ENCODE data around the gene HMCN2. TPM values are rescaled to one million over a fixed set of nuclear protein-coding genes. Genes with fewer than 3 reads are reported as not detected.

The HMCN2 gene
- total RNA-seq, 1 donor from 2014 or later: not detected

GRCh38 chr9:130427326-130427725 lies 161.8 kb downstream of the HMCN2 start:
- Histone ChIP-seq H3K27me3 (ENCODE audit: control insufficient read depth, insufficient read depth, low read length) (peaks cover 8% of the 10 kb centered on the region), H3K4me3 (ENCODE audit: low read depth, low read length) (no peak overlapping the region), H3K36me3 (ENCODE audit: control insufficient read depth, insufficient read depth, low read length) (no peaks in the 10 kb centered on the region)
- DNase-seq (ENCODE audit: low read depth): no peak
- TF ChIP-seq, protein P1, sequence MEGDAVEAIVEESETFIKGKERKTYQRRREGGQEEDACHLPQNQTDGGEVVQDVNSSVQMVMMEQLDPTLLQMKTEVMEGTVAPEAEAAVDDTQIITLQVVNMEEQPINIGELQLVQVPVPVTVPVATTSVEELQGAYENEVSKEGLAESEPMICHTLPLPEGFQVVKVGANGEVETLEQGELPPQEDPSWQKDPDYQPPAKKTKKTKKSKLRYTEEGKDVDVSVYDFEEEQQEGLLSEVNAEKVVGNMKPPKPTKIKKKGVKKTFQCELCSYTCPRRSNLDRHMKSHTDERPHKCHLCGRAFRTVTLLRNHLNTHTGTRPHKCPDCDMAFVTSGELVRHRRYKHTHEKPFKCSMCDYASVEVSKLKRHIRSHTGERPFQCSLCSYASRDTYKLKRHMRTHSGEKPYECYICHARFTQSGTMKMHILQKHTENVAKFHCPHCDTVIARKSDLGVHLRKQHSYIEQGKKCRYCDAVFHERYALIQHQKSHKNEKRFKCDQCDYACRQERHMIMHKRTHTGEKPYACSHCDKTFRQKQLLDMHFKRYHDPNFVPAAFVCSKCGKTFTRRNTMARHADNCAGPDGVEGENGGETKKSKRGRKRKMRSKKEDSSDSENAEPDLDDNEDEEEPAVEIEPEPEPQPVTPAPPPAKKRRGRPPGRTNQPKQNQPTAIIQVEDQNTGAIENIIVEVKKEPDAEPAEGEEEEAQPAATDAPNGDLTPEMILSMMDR (IDR thresholded peaks at IDR 0.05; ENCODE audit: insufficient read depth, low read length, poor library complexity, severe bottlenecking): no peak

- H3K27me3 ChIP-seq (ENCODE audit: control insufficient read depth, insufficient read depth, low read length): peaks cover 16% of the 10 kb centered on the region
- no peak for DNase-seq (ENCODE audit: low read depth)
- no peaks in the 10 kb centered on the region for H3K36me3 ChIP-seq (ENCODE audit: control insufficient read depth, insufficient read depth, low read length)
- TF ChIP-seq, protein P1 (IDR thresholded peaks at IDR 0.05; ENCODE audit: insufficient read depth, low read length, poor library complexity, severe bottlenecking): no peak
- H3K4me3 ChIP-seq (ENCODE audit: low read depth, low read length): no peak overlapping the region
Measured at GRCh38 chr9:130428086-130428665, 162.6 kb downstream of the HMCN2 start.

GRCh38 chr9:130429381-130429780 lies 163.8 kb downstream of the HMCN2 start:
- Histone ChIP-seq H3K36me3 (ENCODE audit: control insufficient read depth, insufficient read depth, low read length) (no peaks in the 10 kb centered on the region), H3K4me3 (ENCODE audit: low read depth, low read length) (no peak overlapping the region), H3K27me3 (ENCODE audit: control insufficient read depth, insufficient read depth, low read length) (peaks cover 22% of the 10 kb centered on the region)
- TF ChIP-seq, protein P1 (IDR thresholded peaks at IDR 0.05; ENCODE audit: insufficient read depth, low read length, poor library complexity, severe bottlenecking): no peak
- no peak for DNase-seq (ENCODE audit: low read depth)

- DNase-seq (ENCODE audit: low read depth): no peak
- H3K36me3 ChIP-seq (ENCODE audit: control insufficient read depth, insufficient read depth, low read length): no peaks in the 10 kb centered on the region
Measured at GRCh38 chr9:130429831-130430230, 164.3 kb downstream of the HMCN2 start.

GRCh38 chr9:130430232-130430631 lies 164.7 kb downstream of the HMCN2 start:
- H3K4me3 ChIP-seq (ENCODE audit: low read depth, low read length): no peak overlapping the region
- TF ChIP-seq, protein P1 (IDR thresholded peaks at IDR 0.05; ENCODE audit: insufficient read depth, low read length, poor library complexity, severe bottlenecking): no peak
- DNase-seq (ENCODE audit: low read depth): no peak
- no peaks in the 10 kb centered on the region for H3K36me3 ChIP-seq (ENCODE audit: control insufficient read depth, insufficient read depth, low read length)
- H3K27me3 ChIP-seq (ENCODE audit: control insufficient read depth, insufficient read depth, low read length): peaks cover 22% of the 10 kb centered on the region

More at GRCh38 chr9:130429831-130430230, 164.3 kb downstream of the HMCN2 start:
- Histone ChIP-seq H3K27me3 (ENCODE audit: control insufficient read depth, insufficient read depth, low read length) (peaks cover 22% of the 10 kb centered on the region), H3K4me3 (ENCODE audit: low read depth, low read length) (no peak overlapping the region)
- TF ChIP-seq, protein P1 (IDR thresholded peaks at IDR 0.05; ENCODE audit: insufficient read depth, low read length, poor library complexity, severe bottlenecking): no peak

All from kidney epithelial cell (primary cell).